ENCODE data around the gene KIAA0513. TPM values are rescaled to one million over a fixed set of nuclear protein-coding genes. Genes with fewer than 3 reads are reported as not detected.
A peak's percentile ranks its signal among the peaks of the same experiment; 100 is the strongest.

KIAA0513 gene
- total and polyA plus RNA-seq, 10 of the 15 experiments (the other 5 are each of a cell fraction or from before 2014, with no cell fraction given): 0.14 to 5.8 (median 2.0) TPM

DNA sequence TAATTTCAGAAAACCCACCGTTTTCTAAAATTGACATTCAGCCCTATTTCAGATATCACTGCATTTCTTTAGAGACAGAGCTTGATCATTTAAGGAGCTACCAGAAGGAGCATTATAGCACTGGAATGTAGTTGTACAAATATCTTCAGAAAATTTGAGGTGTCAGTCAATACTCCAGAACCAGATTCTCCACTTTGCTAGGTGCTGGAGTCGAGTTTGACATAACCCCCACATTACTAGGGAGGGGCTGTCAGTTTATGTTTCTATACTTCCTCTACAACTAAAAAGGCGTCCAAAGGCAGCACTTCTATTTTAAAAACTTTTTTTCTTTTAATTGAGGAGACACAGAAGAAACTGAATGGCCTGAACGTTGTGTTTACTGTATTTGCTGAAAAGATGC is 892 bp upstream of the KIAA0513 start:
- intact Hi-C loops (cut with micrococcal nuclease; ENCODE audit: unreplicated experiment): loop anchor here (5.0 kb wide), 1 partner anchor 61 kb away; no protein-coding TSS in a partner anchor

More for the DNA sequence above, 892 bp upstream of the KIAA0513 start:
- no peaks in the 10 kb centered on the region for H3K9me3 ChIP-seq (replicated peaks; ENCODE audit: control insufficient read depth, insufficient read depth, low read length)
- ATAC-seq (no peak), DNase-seq (ENCODE audit: low read depth, low spot score) (no peak), FAIRE-seq (no peak)
- no peak overlapping the region for H3K27ac ChIP-seq (ENCODE audit: control insufficient read depth, insufficient read depth)
- 42% methylated on average over 4 of the region's 4 CpGs for WGBS (ENCODE audit: insufficient coverage, insufficient replicate concordance, low lambda C conversion rate, missing lambda C conversion rate)
- peak overlapping the region; percentile 45 for H3K4me2 ChIP-seq (ENCODE audit: control insufficient read depth, insufficient read depth)
- no peaks in the 10 kb centered on the region for H3K27me3 ChIP-seq (replicated peaks in 1 of 2; ENCODE audit: control insufficient read depth in 2 of 2, insufficient read depth in 2 of 2, low read length in 1 of 2)
- in situ Hi-C loops (cut with MboI): no loop called here
- peak overlapping the region; percentile 83; the same call in 1 of the 2 replicates for H2AFZ ChIP-seq (ENCODE audit: control insufficient read depth, low read depth, low read length)
- RAD21 ChIA-PET (ENCODE audit: unreplicated experiment): interaction anchor here (0.7 to 1.5 kb wide), 3 partner anchors 16 to 58 kb away, joined by 3 to 7 read pairs (median 5); partner anchors contain the start of gene ZDHHC7
- no peaks in the 10 kb centered on the region for H3K36me3 ChIP-seq (ENCODE audit: control insufficient read depth in 2 of 2, insufficient read depth in 2 of 2, low read length in 1 of 2)
- TF ChIP-seq, protein P1, sequence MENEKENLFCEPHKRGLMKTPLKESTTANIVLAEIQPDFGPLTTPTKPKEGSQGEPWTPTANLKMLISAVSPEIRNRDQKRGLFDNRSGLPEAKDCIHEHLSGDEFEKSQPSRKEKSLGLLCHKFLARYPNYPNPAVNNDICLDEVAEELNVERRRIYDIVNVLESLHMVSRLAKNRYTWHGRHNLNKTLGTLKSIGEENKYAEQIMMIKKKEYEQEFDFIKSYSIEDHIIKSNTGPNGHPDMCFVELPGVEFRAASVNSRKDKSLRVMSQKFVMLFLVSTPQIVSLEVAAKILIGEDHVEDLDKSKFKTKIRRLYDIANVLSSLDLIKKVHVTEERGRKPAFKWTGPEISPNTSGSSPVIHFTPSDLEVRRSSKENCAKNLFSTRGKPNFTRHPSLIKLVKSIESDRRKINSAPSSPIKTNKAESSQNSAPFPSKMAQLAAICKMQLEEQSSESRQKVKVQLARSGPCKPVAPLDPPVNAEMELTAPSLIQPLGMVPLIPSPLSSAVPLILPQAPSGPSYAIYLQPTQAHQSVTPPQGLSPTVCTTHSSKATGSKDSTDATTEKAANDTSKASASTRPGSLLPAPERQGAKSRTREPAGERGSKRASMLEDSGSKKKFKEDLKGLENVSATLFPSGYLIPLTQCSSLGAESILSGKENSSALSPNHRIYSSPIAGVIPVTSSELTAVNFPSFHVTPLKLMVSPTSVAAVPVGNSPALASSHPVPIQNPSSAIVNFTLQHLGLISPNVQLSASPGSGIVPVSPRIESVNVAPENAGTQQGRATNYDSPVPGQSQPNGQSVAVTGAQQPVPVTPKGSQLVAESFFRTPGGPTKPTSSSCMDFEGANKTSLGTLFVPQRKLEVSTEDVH (IDR thresholded peaks at IDR 0.05; ENCODE audit: low read depth, partially characterized antibody): no peak
- TF ChIP-seq NR2C2 (IDR thresholded peaks at IDR 0.05; ENCODE audit: borderline replicate concordance, control insufficient read depth, insufficient read length, low read depth) (no peak), EZH2 (IDR thresholded peaks at IDR 0.05; ENCODE audit: borderline replicate concordance, control insufficient read depth, low read depth, low read length) (no peak), RUNX3 (IDR thresholded peaks at IDR 0.05; ENCODE audit: low read length) (no peak), SRF (IDR thresholded peaks at IDR 0.05; ENCODE audit: low read depth in 2 of 2, low read length in 2 of 2) (no peak)
- TF ChIP-seq, protein P2, sequence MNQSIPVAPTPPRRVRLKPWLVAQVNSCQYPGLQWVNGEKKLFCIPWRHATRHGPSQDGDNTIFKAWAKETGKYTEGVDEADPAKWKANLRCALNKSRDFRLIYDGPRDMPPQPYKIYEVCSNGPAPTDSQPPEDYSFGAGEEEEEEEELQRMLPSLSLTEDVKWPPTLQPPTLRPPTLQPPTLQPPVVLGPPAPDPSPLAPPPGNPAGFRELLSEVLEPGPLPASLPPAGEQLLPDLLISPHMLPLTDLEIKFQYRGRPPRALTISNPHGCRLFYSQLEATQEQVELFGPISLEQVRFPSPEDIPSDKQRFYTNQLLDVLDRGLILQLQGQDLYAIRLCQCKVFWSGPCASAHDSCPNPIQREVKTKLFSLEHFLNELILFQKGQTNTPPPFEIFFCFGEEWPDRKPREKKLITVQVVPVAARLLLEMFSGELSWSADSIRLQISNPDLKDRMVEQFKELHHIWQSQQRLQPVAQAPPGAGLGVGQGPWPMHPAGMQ (IDR thresholded peaks at IDR 0.05; ENCODE audit: borderline replicate concordance): no peak
- H3K4me3 ChIP-seq: peak overlapping the region; percentile 54; the same call in 1 of the 2 replicates
- H3K9ac ChIP-seq (ENCODE audit: control insufficient read depth, insufficient read depth, low read length): peak overlapping the region; percentile 68
- POLR2A ChIA-PET: interaction anchor here (0.5 to 3.6 kb wide), 6 partner anchors 10 to 329 kb away, joined by 3 to 21 read pairs (median 4); partner anchors contain the start of gene ZDHHC7
- SMC1A ChIA-PET (ENCODE audit: uncharacterized antibody, unreplicated experiment): interaction anchor here (1.0 to 2.3 kb wide), 6 partner anchors 13 to 43 kb away, joined by 3 to 14 read pairs (median 4); partner anchors contain the start of gene ZDHHC7
- no TSS peak for BruUV-seq (replicated peaks)
- peaks cover 20% of the 10 kb centered on the region for H3K4me1 ChIP-seq (ENCODE audit: control insufficient read depth, insufficient read depth, low read length)
- H4K20me1 ChIP-seq (ENCODE audit: control insufficient read depth, insufficient read depth): no peaks in the 10 kb centered on the region
- CTCF ChIA-PET: interaction anchor here (0.9 to 3.3 kb wide), 9 partner anchors 15 to 141 kb away, joined by 3 to 29 read pairs (median 5); partner anchors contain the start of gene ZDHHC7
- H3K79me2 ChIP-seq (ENCODE audit: control insufficient read depth, insufficient read depth, low read length): no peaks in the 10 kb centered on the region; the same call in 1 of the 2 replicates

All from GM12878 (cell line).